Thyroid gland (tissue), 4 donors: Measurements from ENCODE around the gene GLRA1.

Experiments
- CTCF ChIP-seq, 6 experiments: fragments of 200-600 bp in 3 of 6; fragments of 450-650 bp in 3 of 6; sonication (generic) in 3 of 6; IDR thresholded peaks; one replicate each; pipeline ENCODE4 v1.5.1; 2016 to 2019; ENCODE audit warnings: antibody characterized with exemption in 6 of 6, mild to moderate bottlenecking in 2 of 6, inconsistent platforms in 1 of 6, moderate library complexity in 1 of 6
- POLR2A ChIP-seq, 2 donors: fragments of 450-650 bp; IDR thresholded peaks; one replicate each; pipeline ENCODE4 v1.6.1; 2017; ENCODE audit warnings: antibody characterized with exemption in 2 of 2, mild to moderate bottlenecking in 2 of 2, moderate library complexity in 1 of 2

- TF ChIP-seq POLR2A (IDR thresholded peaks at IDR 0.05) (no peak), CTCF (IDR thresholded peaks at IDR 0.05) (no peak)
Observed at GRCh38 chr5:151935135-151935695, 10.6 kb upstream of the GLRA1 start.
